OCI-M2 (cell line): ENCODE measurements around the gene RAD50.
"Not testable (repeated sequence)": the region's sequence is repeated elsewhere in the genome, so short reads cannot be mapped to it uniquely, and the experiment has no call there.

ENCODE experiments used
- DNase-seq: peaks from one replicate; lab custom pipeline; 2025; ENCODE audit not compliant: unreplicated experiment; lab: John Stamatoyannopoulos, UW

The RAD50 gene

DNA sequence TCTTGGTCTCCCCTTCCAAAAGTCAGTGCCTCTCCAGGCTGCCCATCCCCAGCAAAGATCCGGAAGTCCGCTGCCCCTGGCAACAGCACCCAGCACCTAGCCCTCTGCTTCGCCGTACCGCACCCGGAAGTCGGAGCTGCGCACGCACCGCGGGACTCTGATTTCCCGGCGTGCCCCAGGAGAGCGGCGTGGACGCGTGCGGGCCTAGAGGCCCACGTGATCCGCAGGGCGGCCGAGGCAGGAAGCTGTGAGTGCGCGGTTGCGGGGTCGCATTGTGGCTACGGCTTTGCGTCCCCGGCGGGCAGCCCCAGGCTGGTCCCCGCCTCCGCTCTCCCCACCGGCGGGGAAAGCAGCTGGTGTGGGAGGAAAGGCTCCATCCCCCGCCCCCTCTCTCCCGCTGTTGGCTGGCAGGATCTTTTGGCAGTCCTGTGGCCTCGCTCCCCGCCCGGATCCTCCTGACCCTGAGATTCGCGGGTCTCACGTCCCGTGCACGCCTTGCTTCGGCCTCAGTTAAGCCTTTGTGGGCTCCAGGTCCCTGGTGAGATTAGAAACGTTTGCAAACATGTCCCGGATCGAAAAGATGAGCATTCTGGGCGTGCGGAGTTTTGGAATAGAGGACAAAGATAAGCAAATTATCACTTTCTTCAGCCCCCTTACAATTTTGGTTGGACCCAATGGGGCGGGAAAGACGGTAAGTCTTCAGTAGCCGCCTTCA is at the start of gene RAD50:
Gene RAD50 (plus strand): TSS at position 215 of the 715 bp plus-strand sequence. CDS start 348 bp downstream, at position 563.
- DNase-seq = no peak

GRCh38 chr5:132510076-132510475 is 46.7 kb upstream of the RAD50 start:
- no peak for DNase-seq

GRCh38 chr5:132513618-132514336 is 43.0 kb upstream of the RAD50 start:
- not testable (repeated sequence) for DNase-seq

- DNase-seq = not testable (repeated sequence)
These were observed 34.7 kb upstream of the RAD50 start for GRCh38 chr5:132522067-132522466.

DNA sequence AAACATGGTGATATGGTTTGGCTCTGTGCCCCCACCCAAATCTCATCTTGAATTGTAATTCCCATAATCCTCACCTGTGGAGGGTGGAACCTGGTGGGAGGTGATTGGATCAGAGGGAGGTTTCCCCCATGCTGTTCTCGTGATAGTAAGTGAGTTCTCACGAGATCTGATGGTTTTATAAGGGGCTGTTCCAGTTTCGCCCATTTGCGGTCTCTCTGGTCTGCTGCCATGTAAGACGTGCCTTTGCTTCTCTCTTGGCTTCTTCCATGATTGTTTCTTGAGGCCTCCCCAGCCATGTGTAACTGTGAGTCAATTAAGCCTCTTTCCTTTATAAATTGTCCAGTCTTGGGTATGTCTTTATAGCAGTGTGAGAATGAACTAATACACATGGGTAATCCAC is 31.9 kb upstream of the RAD50 start:
- not testable (repeated sequence) for DNase-seq

- no peak for DNase-seq
These were observed 31.5 kb upstream of the RAD50 start for GRCh38 chr5:132525299-132525724.

GRCh38 chr5:132526290-132526973 is 30.3 kb upstream of the RAD50 start:
- peak; percentile 43 for DNase-seq

GRCh38 chr5:132526974-132527564 is 29.7 kb upstream of the RAD50 start:
- DNase-seq = no peak

- DNase-seq = no peak
These were observed 28.8 kb upstream of the RAD50 start for GRCh38 chr5:132528021-132528420.

DNA sequence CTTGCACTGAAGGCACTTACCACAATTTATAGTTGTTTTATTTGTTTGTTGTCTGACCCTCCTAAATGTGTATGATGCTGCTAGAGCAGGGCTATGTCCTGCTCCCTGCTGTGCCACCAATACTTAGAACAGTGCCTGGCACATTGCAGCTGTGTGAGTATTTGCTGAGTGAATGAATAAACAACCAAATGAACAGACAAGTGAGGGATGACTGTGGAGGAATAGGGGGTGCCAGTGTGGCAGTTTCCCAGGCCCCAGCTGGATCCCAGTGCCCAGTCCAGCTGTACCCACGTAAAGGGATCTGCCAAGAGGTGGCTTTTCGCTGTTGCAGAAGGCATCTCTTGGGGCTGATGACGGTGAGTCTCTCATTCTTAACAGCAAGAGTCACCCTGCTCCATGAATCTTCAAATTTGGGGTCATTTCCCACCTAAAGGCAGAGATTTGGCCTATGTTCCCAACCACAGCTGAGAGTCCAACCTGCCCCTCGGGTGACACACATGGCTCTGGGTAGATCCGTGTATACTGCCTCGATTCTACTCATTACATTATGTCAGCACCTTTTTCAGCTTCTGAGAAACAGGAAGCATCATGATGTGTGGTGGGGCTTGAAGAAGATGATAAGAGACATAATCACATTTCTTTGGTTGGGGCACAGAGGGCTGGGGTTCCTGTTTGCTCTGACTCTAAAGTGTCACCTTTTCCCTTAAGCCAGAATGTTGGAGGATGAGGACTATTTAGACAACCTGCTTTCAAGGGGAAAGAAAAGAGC is 27.7 kb upstream of the RAD50 start:
- no peak for DNase-seq

DNA sequence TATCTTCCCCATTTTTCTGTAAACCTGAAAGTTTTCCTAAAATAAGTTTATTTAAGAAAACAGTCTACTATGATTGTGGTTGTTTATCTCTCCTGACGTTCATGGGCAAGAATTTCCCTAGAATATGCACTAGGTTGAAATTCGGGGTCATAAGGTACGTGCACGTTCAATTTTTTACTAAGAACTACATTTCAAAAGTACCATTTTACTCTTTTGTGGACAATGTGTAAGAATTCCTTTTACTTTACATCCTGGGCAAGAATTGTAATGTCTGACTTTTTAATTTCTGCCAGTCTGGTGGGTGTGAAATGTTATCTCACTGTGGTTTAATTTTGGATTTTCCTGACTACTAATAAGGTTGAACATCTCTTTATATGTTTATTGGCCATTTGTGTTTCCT is 25.8 kb upstream of the RAD50 start:
- no peak for DNase-seq

DNA sequence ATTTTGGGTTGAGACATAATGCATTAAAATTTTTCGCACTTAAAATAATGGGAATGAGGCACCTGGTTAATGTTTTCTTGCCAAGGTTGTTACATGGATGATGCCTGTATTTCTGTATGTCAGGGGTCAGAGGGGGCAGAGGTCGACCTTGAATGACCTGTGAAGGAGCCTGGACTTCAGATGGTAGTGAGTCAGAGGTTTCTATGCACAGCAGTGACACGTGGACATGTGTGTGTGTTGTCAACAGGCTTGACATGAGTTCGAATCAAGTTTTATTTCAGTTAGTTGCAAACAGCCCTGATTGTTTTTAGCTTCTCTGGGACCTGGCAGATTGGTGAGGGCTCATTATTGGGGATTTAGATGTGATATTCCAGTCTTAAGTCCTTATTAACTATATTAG is 17.1 kb upstream of the RAD50 start:
- no peak for DNase-seq

GRCh38 chr5:132540149-132540548 is 16.6 kb upstream of the RAD50 start:
- no peak for DNase-seq

- no peak for DNase-seq
These were observed 16.0 kb upstream of the RAD50 start for GRCh38 chr5:132540764-132541163.

- no peak for DNase-seq
These were observed 13.1 kb upstream of the RAD50 start, which contains the start of gene IL5 for GRCh38 chr5:132543472-132544201. IL5 (minus strand) TSS chr5:132543522; CDS start chr5:132543478, 44 bp downstream.

- no peak for DNase-seq
These were observed 10.7 kb upstream of the RAD50 start for GRCh38 chr5:132546108-132546507.

- no peak for DNase-seq
These were observed 9.5 kb upstream of the RAD50 start for GRCh38 chr5:132547269-132547668.

DNA sequence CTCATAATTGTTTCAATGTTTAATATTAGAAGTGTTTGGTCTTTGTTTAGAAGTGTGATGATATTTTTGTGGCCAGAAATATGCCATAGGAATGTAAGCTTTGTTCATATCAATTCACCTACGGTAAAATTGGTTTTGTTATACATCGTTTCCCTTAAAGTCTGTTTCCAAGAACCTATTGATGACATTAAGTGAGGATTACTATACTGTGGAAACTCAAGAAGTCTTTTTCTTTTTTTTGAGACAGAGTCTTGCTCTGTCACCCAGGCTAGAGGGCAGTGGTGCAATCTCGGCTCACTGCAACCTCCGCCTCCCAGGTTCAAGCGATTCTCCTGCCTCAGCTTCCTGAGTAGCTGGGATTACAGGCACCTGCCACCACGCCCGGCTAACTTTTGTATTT is 7.9 kb upstream of the RAD50 start:
- not testable (repeated sequence) for DNase-seq

DNA sequence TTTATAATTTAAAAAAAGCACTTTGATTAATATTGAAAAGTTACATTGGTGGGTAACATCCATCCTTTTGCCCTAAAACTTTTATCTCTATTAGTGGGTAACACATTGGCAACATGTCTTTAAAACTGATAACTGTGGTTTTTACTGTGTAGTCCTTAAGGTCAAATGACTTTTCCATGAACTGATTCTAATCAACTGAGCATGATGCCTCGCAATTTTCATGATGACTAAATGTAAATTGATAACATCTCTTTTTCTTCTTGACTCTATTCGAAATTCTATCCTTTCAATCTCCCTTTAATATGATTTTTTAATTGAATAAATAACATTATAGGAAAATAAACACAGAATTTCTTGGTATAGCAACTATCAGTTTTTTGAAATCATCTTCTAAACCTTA is 7.2 kb upstream of the RAD50 start:
- no peak for DNase-seq

GRCh38 chr5:132556153-132556762 is 519 bp upstream of the RAD50 start:
- no peak for DNase-seq
